ENCODE measurements around the gene TMEM214.

DNA sequence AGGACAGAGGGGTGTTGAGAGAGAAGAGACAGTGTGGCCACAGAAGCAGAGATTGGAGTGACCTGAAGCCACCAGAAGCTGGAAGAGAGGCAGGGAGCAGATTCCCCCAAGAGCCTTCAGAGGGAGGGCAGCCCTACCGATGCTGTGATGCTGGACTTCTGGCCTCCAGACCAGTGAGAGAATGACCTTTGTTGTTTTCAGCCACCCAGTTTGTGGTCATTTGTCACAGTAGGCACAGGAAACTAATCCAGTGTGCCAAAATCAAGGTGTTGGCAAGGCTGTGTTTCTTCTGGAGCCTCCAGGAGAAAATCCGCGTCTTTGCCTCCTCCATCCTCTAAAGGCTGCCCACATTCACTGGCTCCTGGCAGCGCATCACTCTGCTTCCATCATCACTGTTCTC lies 47.0 kb upstream of the TMEM214 start:
- TF ChIP-seq, protein P1, sequence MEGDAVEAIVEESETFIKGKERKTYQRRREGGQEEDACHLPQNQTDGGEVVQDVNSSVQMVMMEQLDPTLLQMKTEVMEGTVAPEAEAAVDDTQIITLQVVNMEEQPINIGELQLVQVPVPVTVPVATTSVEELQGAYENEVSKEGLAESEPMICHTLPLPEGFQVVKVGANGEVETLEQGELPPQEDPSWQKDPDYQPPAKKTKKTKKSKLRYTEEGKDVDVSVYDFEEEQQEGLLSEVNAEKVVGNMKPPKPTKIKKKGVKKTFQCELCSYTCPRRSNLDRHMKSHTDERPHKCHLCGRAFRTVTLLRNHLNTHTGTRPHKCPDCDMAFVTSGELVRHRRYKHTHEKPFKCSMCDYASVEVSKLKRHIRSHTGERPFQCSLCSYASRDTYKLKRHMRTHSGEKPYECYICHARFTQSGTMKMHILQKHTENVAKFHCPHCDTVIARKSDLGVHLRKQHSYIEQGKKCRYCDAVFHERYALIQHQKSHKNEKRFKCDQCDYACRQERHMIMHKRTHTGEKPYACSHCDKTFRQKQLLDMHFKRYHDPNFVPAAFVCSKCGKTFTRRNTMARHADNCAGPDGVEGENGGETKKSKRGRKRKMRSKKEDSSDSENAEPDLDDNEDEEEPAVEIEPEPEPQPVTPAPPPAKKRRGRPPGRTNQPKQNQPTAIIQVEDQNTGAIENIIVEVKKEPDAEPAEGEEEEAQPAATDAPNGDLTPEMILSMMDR (IDR thresholded peaks at IDR 0.05): no peak
- no peak for TF ChIP-seq ZFX (IDR thresholded peaks at IDR 0.05; ENCODE audit: borderline replicate concordance)

All from 22Rv1 (cell line).